Left lung (tissue), 10 donors: ENCODE measurements around the gene BMP2K. TPM values are rescaled to one million over a fixed set of nuclear protein-coding genes. Genes with fewer than 3 reads are reported as not detected.

ENCODE experiments used
- ATAC-seq: fragments of 200-7000 bp; cut with Tn5 transposase; one replicate; pipeline ENCODE4 v1.9.1; 2020; ENCODE audit warnings: moderate library complexity
- DNase-seq, 4 donors: peaks; one replicate each; pipeline ENCODE4 v3.0.0-alpha.2; 2013 to 2020
- H3K27ac ChIP-seq, 2 donors: fragments of 200-600 bp; sonication (generic) in 1 of 2; one replicate each; pipeline versions ENCODE4 v1.5.0 to v1.8.0; 2020 to 2021
- H3K27me3 ChIP-seq, 2 donors: fragments of 200-600 bp; sonication (generic) in 1 of 2; one replicate each; pipeline versions ENCODE4 v1.5.0 to v1.8.0; 2020 to 2021
- H3K36me3 ChIP-seq, 2 donors: fragments of 200-600 bp; sonication (generic) in 1 of 2; one replicate each; pipeline versions ENCODE4 v1.5.0 to v1.8.0; 2020 to 2021
- H3K4me1 ChIP-seq, 2 donors: fragments of 200-600 bp; one replicate each; pipeline ENCODE4 v1.8.0; 2021
- H3K4me3 ChIP-seq, 2 donors: fragments of 200-600 bp; sonication (generic) in 1 of 2; one replicate each; pipeline versions ENCODE4 v1.5.0 to v1.8.0; 2020 to 2021; ENCODE audit warnings: mild to moderate bottlenecking in 1 of 2
- H3K9me3 ChIP-seq, 2 donors: fragments of 200-600 bp; sonication (generic) in 1 of 2; one replicate each; pipeline versions ENCODE4 v1.5.0 to v1.8.0; 2020 to 2021
- CTCF ChIP-seq, 2 donors: fragments of 200-600 bp; sonication (generic) in 1 of 2; IDR thresholded peaks; one replicate each; pipeline versions ENCODE4 v1.5.0 to v1.8.0; 2021; ENCODE audit warnings: antibody characterized with exemption in 2 of 2
- intact Hi-C, 2 donors: fragments of 100-400 bp; cut with DNase I; formaldehyde crosslinking; loops; one replicate each; pipeline versions ENCODE4 v1.11.2 to v1.14.2; 2022
- polyA plus RNA-seq, 6 donors: library from polyadenylated mRNA; unstranded; fragments of 120-200 nt; gene quantifications; one replicate each; pipeline ENCODE4 v1.2.1, GENCODE V29; 2013; ENCODE audit not compliant: insufficient read length in 6 of 6
- total RNA-seq, 2 donors: library from RNA; stranded (reverse); fragmentation: NEBNext Ultra II Directional; extraction: Animal tissue kit (Norgen Biotek cat#: 25700); gene quantifications; one replicate each; pipeline ENCODE4 v1.2.1, GENCODE V29; 2021
- donor health status: DM: no; HTN: yes; CAD: no.
- donor health status: DM: no; HTN: no; CAD: no.

Gene BMP2K
- total and polyA plus RNA-seq, 8 donors = 23.2 to 67.0 (median 27.1) TPM

- DNase-seq (no peak), ATAC-seq (no peak)
- H3K9me3 ChIP-seq = no peaks in the 10 kb centered on the region
- H3K36me3 ChIP-seq = no peaks in the 10 kb centered on the region
- no peak overlapping the region for H3K4me3 ChIP-seq
- H3K4me1 ChIP-seq = no peaks in the 10 kb centered on the region
- intact Hi-C loops = no loop called here
- H3K27ac ChIP-seq = no peak overlapping the region
- H3K27me3 ChIP-seq = no peaks in the 10 kb centered on the region
- TF ChIP-seq CTCF (IDR thresholded peaks at IDR 0.05) = no peak
Observed at GRCh38 chr4:78735697-78736096, 40.5 kb upstream of the BMP2K start.

DNA sequence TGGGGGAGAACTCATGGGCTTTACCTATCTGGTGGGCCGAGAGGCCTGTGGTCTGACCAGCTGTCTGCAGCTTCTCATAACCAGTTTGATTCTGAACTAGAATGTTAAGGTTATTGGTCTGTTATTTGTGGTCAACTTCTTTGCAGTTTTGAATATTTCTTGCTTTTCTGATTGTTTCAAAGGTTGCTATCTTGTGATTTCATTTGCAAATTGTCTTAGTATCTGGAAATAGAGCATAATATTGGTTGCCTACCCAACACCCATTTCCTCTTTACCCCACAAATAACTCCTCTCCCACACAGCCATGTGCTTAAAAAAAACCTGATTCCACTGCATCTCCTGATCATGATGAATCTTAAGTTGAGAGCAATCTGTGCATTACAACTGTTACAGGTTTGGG is 39.1 kb upstream of the BMP2K start:
- no peak for DNase-seq
- no peak for ATAC-seq
- no peak overlapping the region for H3K27ac ChIP-seq
- no peaks in the 10 kb centered on the region for H3K4me1 ChIP-seq
- no peak for TF ChIP-seq CTCF (IDR thresholded peaks at IDR 0.05)
- H3K27me3 ChIP-seq = no peaks in the 10 kb centered on the region
- intact Hi-C loops = no loop called here
- no peaks in the 10 kb centered on the region for H3K9me3 ChIP-seq
- no peaks in the 10 kb centered on the region for H3K36me3 ChIP-seq
- no peak overlapping the region for H3K4me3 ChIP-seq

DNA sequence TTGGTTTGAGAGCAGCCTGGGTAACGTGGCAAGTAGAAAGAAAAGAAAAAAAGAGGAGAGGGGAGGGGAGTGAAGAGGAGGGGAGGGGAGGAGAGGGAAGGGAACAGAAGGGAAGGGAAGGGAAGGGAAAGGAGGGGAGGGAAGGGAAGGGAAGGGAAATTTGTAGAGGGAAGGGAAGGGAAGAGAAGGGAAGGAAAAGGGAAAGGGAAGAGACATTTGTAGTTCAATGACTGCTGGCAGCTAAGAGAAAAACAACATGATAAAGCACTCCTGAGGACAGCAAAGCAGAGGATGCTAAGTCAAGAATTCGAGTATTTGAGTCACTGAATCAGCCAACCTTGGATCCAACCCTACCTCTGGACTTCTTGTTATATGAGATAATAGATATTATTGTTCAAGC is 38.2 kb upstream of the BMP2K start:
- ATAC-seq = no peak
- DNase-seq = no peak
- TF ChIP-seq CTCF (IDR thresholded peaks at IDR 0.05) = no peak
- H3K36me3 ChIP-seq = no peaks in the 10 kb centered on the region
- H3K4me1 ChIP-seq = no peaks in the 10 kb centered on the region
- H3K4me3 ChIP-seq = no peak overlapping the region
- H3K27ac ChIP-seq = no peak overlapping the region
- intact Hi-C loops = no loop called here
- no peaks in the 10 kb centered on the region for H3K9me3 ChIP-seq
- no peaks in the 10 kb centered on the region for H3K27me3 ChIP-seq

DNA sequence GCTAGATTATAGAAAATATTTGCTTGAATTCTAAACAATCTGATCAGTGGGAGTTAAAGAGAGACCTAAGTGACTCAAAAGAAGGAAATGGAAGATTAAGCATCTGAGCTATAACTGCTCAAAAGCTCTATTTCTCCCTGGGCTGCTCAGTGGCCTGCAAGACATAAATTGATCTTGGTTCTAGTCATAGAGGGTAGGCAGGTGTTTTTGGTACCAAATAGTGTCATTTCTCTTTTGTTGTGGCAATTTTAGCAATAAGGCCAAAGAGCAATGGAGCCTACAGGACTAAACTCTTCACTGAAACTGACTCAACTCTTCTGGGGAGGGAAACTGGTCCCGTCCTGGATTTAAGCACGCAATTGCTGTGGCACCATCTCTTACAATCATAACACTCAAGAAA is 33.9 kb upstream of the BMP2K start:
- Histone ChIP-seq H3K4me3 (no peak overlapping the region), H3K27ac (no peak overlapping the region), H3K36me3 (no peaks in the 10 kb centered on the region), H3K4me1 (no peaks in the 10 kb centered on the region), H3K9me3 (no peaks in the 10 kb centered on the region), H3K27me3 (no peaks in the 10 kb centered on the region)
- no peak for TF ChIP-seq CTCF (IDR thresholded peaks at IDR 0.05)
- no peak for ATAC-seq
- intact Hi-C loops = no loop called here
- DNase-seq = no peak

- H3K27ac ChIP-seq = no peak overlapping the region
- H3K9me3 ChIP-seq = no peaks in the 10 kb centered on the region
- DNase-seq = no peak
- TF ChIP-seq CTCF (IDR thresholded peaks at IDR 0.05) = no peak
- intact Hi-C loops = no loop called here
- H3K4me3 ChIP-seq = no peak overlapping the region
- no peaks in the 10 kb centered on the region for H3K27me3 ChIP-seq
- ATAC-seq = no peak
- H3K4me1 ChIP-seq = peaks cover 0 to 18% of the 10 kb centered on the region in 2 donors
- no peaks in the 10 kb centered on the region for H3K36me3 ChIP-seq
Observed at GRCh38 chr4:78747475-78747922, 28.7 kb upstream of the BMP2K start.
